Stomach (tissue), 9 donors: Measurements from ENCODE around the gene EWSR1. TPM values are rescaled to one million over a fixed set of nuclear protein-coding genes. Genes with fewer than 3 reads are reported as not detected.

Experiments
- DNase-seq, 2 donors: peaks; one replicate each; pipeline versions ENCODE4 v3.0.0 to v3.0.0-alpha.2; 2013 to 2019
- H3K27ac ChIP-seq, 5 donors: fragments of 200-600 bp in 4 of 5; sonication (generic) in 4 of 5; one replicate each; pipeline ENCODE4 v1.5.1; 2013 to 2019; ENCODE audit warnings: mild to moderate bottlenecking in 1 of 5, moderate library complexity in 1 of 5
- H3K27me3 ChIP-seq, 3 donors: fragments of 200-600 bp; sonication (generic); one replicate each; pipeline ENCODE4 v1.5.1; 2017 to 2019; ENCODE audit warnings: mixed run types in 1 of 3
- H3K36me3 ChIP-seq, 4 donors: fragments of 200-600 bp; sonication (generic); 1 replicate in 3 of 4; 2 replicates in 1 of 4; pipeline ENCODE4 v1.5.1; 2016 to 2019
- H3K4me1 ChIP-seq, 4 donors: fragments of 200-600 bp; sonication (generic); one replicate each; pipeline ENCODE4 v1.5.1; 2016 to 2019
- H3K4me3 ChIP-seq, 4 donors: fragments of 200-600 bp; sonication (generic) in 3 of 4; one replicate each; pipeline ENCODE4 v1.5.1; 2016 to 2019; ENCODE audit warnings: mild to moderate bottlenecking in 1 of 4
- H3K9me3 ChIP-seq, 4 donors: fragments of 200-600 bp; sonication (generic); one replicate each; pipeline ENCODE4 v1.5.1; 2016 to 2019
- CTCF ChIP-seq, 7 experiments: fragments of 450-650 bp in 4 of 7; fragments of 200-600 bp in 3 of 7; sonication (generic) in 3 of 7; IDR thresholded peaks; one replicate each; pipeline ENCODE4 v1.5.1; 2016 to 2019; ENCODE audit warnings: antibody characterized with exemption in 7 of 7, control low read depth in 2 of 7, mild to moderate bottlenecking in 1 of 7
- EP300 ChIP-seq: sonication (generic); formaldehyde crosslinking; IDR thresholded peaks from one replicate; pipeline ENCODE4 v1.6.1; 2017; ENCODE audit warnings: antibody characterized with exemption
- POLR2A ChIP-seq, 4 donors: fragments of 450-650 bp; IDR thresholded peaks; one replicate each; pipeline ENCODE4 v1.6.1; 2016; ENCODE audit warnings: antibody characterized with exemption in 4 of 4, control low read depth in 2 of 4, mild to moderate bottlenecking in 1 of 4, moderate library complexity in 1 of 4
- POLR2AphosphoS5 ChIP-seq, 3 donors: sonication (generic); formaldehyde crosslinking; IDR thresholded peaks; one replicate each; pipeline ENCODE4 v1.6.1; 2016; ENCODE audit warnings: antibody characterized with exemption in 3 of 3
- WGBS, 5 donors: extraction: QIAGEN DNeasy Blood & Tissue Kit in 3 of 5; methylation state at CpG; one replicate each; pipeline versions ENCODE4 v1.1.5 to v1.1.7; 2013 to 2018; 5-methylcytosine and 5-hydroxymethylcytosine counted together
- intact Hi-C: fragments of 100-400 bp; cut with DNase I; formaldehyde crosslinking; loops from one replicate; pipeline ENCODE4 v1.15.1; 2023; ENCODE audit warnings: low total_unique reads
- polyA plus RNA-seq, 3 donors: library from polyadenylated mRNA; stranded (reverse); fragments of 200-250 nt; gene quantifications; one replicate each; pipeline ENCODE4 v1.2.3, GENCODE V29; 2013
- total RNA-seq, 5 donors: library from RNA; depleted of rRNA; stranded (reverse); fragments of >200 nt; gene quantifications; one replicate each; pipeline versions ENCODE4 v1.1.0 to v1.2.3, GENCODE V29; 2014 to 2016
- donor health status: healthy with polysubstance abuse.
- donor health status: Bipolar disorder and iron deficiency.
- donor health status: healthy.

Gene EWSR1
- total and polyA plus RNA-seq, 8 donors = 97.7 to 376 (median 161) TPM

GRCh38 chr22:29259253-29259899, 8.7 kb upstream of the EWSR1 start:
- no peak overlapping the region for H3K4me3 ChIP-seq
- no peaks in the 10 kb centered on the region for H3K4me1 ChIP-seq
- H3K27me3 ChIP-seq = no peaks in the 10 kb centered on the region
- H3K27ac ChIP-seq = no peak overlapping the region
- intact Hi-C loops = loop anchor here (10.0 kb wide), 2 partner anchors 195 to 405 kb away; partner anchors contain the start of gene C22orf31
- no peaks in the 10 kb centered on the region for H3K9me3 ChIP-seq
- no peak for DNase-seq
- TF ChIP-seq CTCF (IDR thresholded peaks at IDR 0.05) = no peak
- no peak for TF ChIP-seq POLR2A (IDR thresholded peaks at IDR 0.05)
- no peak for TF ChIP-seq POLR2AphosphoS5 (IDR thresholded peaks at IDR 0.05)
- no peak for TF ChIP-seq EP300
- 74 to 83% (median 76%) methylated on average over 9 to 11 of the region's 11 CpGs for WGBS, 5 donors
- H3K36me3 ChIP-seq = peaks cover 0 to 33% (median 29%) of the 10 kb centered on the region in 4 donors

- WGBS, 5 donors = 88 to 96% (median 91%) methylated on average over 6 to 13 of the region's 13 CpGs
- TF ChIP-seq EP300 (no peak), POLR2AphosphoS5 (IDR thresholded peaks at IDR 0.05) (no peak), CTCF (IDR thresholded peaks at IDR 0.05) (no peak), POLR2A (IDR thresholded peaks at IDR 0.05) (no peak)
- no peak overlapping the region for H3K4me3 ChIP-seq
- peaks cover 0 to 40% (median 36%) of the 10 kb centered on the region in 4 donors for H3K36me3 ChIP-seq
- no peak for DNase-seq
- H3K9me3 ChIP-seq = no peaks in the 10 kb centered on the region
- no peaks in the 10 kb centered on the region for H3K27me3 ChIP-seq
- no peak overlapping the region for H3K27ac ChIP-seq
- no peaks in the 10 kb centered on the region for H3K4me1 ChIP-seq
- intact Hi-C loops = no loop called here
Measured at GRCh38 chr22:29260031-29260560, 8.0 kb upstream of the EWSR1 start.

- Histone ChIP-seq H3K36me3 (peaks cover 0 to 47% (median 41%) of the 10 kb centered on the region in 4 donors), H3K27me3 (no peaks in the 10 kb centered on the region), H3K4me3 (no peak overlapping the region), H3K4me1 (peaks cover 0 to 3% (median 2%) of the 10 kb centered on the region in 4 donors), H3K27ac (no peak overlapping the region), H3K9me3 (no peaks in the 10 kb centered on the region)
- TF ChIP-seq CTCF (IDR thresholded peaks at IDR 0.05) (no peak), POLR2A (IDR thresholded peaks at IDR 0.05) (no peak), POLR2AphosphoS5 (IDR thresholded peaks at IDR 0.05) (no peak), EP300 (no peak)
- no peak for DNase-seq
- 74 to 90% (median 79%) methylated on average over 9 to 17 of the region's 17 CpGs for WGBS, 5 donors
- intact Hi-C loops = no loop called here
Measured at GRCh38 chr22:29260601-29261315, 7.3 kb upstream of the EWSR1 start.

- Histone ChIP-seq H3K4me1 (peaks cover 16 to 22% (median 20%) of the 10 kb centered on the region in 4 donors), H3K27ac (peak overlapping the region in 1 of 5 donors; percentile 14), H3K36me3 (peaks cover 0 to 49% (median 40%) of the 10 kb centered on the region in 4 donors), H3K27me3 (no peaks in the 10 kb centered on the region), H3K9me3 (no peaks in the 10 kb centered on the region), H3K4me3 (no peak overlapping the region)
- WGBS, 5 donors = 66 to 88% (median 78%) methylated on average over 11 to 14 of the region's 14 CpGs
- DNase-seq = peak in 1 of 2 donors; percentile 39
- intact Hi-C loops = no loop called here
- TF ChIP-seq POLR2A (IDR thresholded peaks at IDR 0.05) (no peak), CTCF (IDR thresholded peaks at IDR 0.05) (no peak), POLR2AphosphoS5 (IDR thresholded peaks at IDR 0.05) (no peak), EP300 (no peak)
Measured at GRCh38 chr22:29263791-29264276, 4.2 kb upstream of the EWSR1 start.
